ENCODE results near the gene PHACTR2.

DNA sequence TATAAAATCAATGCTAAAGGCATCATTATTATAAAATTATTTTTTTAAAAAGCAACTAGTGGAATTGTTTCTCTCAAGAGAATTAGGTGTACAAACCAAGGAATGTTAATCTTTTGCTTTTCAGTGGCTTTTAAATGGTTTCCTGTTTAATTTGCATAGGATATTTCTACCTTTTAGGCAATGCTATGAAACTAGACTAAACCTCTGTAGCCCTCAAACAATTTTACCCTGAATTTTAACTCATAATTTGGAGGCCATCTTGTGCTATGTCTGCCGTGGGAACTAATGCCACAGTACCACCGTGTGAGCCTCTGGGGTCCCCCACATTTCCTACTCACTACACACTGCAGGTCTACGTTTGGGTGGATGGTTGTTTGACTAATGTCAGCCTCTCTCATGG is 20.6 kb downstream of the PHACTR2 start:
- TF ChIP-seq POLR2AphosphoS5 (IDR thresholded peaks at IDR 0.05; ENCODE audit: low read length): no peak
- TF ChIP-seq ZNF384 (IDR thresholded peaks at IDR 0.05; ENCODE audit: borderline replicate concordance, low read depth, low read length): no peak
- TF ChIP-seq ZNF24 (IDR thresholded peaks at IDR 0.05): no peak
- TF ChIP-seq RAD21 (IDR thresholded peaks at IDR 0.05; ENCODE audit: insufficient read depth, low read depth, low read length): no peak
- no peak for TF ChIP-seq POLR2A (IDR thresholded peaks at IDR 0.05; ENCODE audit: low read depth, low read length)
